OCI-LY3 (cell line): ENCODE results near the gene SLCO4A1.

Experiments used
- H2AFZ ChIP-seq: fragments of 200-600, 300-600 bp; shearing (Covaris generic); 2 replicates; pipeline ENCODE4 v1.6.0; 2014; ENCODE audit warnings: antibody characterized with exemption, low read depth, low read length
- H3K27ac ChIP-seq: fragments of 200-600, 300-600 bp; sonication (generic); 2 replicates; pipeline ENCODE4 v1.5.1; 2014; ENCODE audit warnings: mild to moderate bottlenecking, low read length, moderate library complexity, mixed read lengths
- H3K27me3 ChIP-seq: fragments of 200-600, 300-600 bp; sonication (generic); 2 replicates; pipeline ENCODE4 v1.6.1; 2014; ENCODE audit warnings: low read depth, low read length, mixed read lengths
- H3K36me3 ChIP-seq: fragments of 200-600, 300-600 bp; sonication (generic); replicated peaks from 2 replicates; pipeline ENCODE3; 2014; ENCODE audit warnings: low read depth, low read length, mixed read lengths
- H3K4me1 ChIP-seq: fragments of 300-600, 200-600 bp; sonication (generic); 2 replicates; pipeline ENCODE4 v1.6.1; 2014; ENCODE audit warnings: low read length, mixed read lengths
- H3K4me2 ChIP-seq: fragments of 200-600, 300-600 bp; sonication (generic); 2 replicates; pipeline ENCODE4 v1.6.1; 2014; ENCODE audit warnings: low read length, mixed read lengths
- H3K4me3 ChIP-seq: fragments of 300-600, 200-600 bp; sonication (generic); 2 replicates; pipeline ENCODE4 v1.5.1; 2014; ENCODE audit warnings: antibody characterized with exemption, mild to moderate bottlenecking, low read length, moderate library complexity
- H3K79me2 ChIP-seq: fragments of 300-600, 200-600 bp; shearing (Covaris generic); 2 replicates; pipeline ENCODE4 v1.6.1; 2014; ENCODE audit warnings: mild to moderate bottlenecking, low read length, mixed read lengths
- H3K9ac ChIP-seq: fragments of 300-600, 200-600 bp; shearing (Covaris generic); 2 replicates; pipeline ENCODE4 v1.6.0; 2014; ENCODE audit warnings: mild to moderate bottlenecking, low read length, moderate library complexity
- H3K9me3 ChIP-seq: fragments of 200-600, 300-600 bp; shearing (Covaris generic); 2 replicates; pipeline ENCODE4 v1.6.1; 2014; ENCODE audit warnings: low read length, mixed read lengths; ENCODE audit not compliant: insufficient read depth
- H4K20me1 ChIP-seq: fragments of 200-600, 300-600 bp; sonication (generic); 2 replicates; pipeline ENCODE4 v1.6.1; 2016; ENCODE audit warnings: low read length, mixed read lengths; ENCODE audit not compliant: insufficient read depth
- CTCF ChIP-seq: fragments of 200-600, 300-600 bp; sonication (generic); IDR thresholded peaks from 2 replicates; pipeline ENCODE4 v1.5.1; 2014; ENCODE audit warnings: antibody characterized with exemption, low read length, low read depth
- EZH2phosphoT487 ChIP-seq: fragments of 200-600 bp; shearing (Covaris generic); IDR thresholded peaks from 2 replicates; pipeline ENCODE4 v1.6.1; 2018; ENCODE audit warnings: antibody characterized with exemption, mixed run types, low read depth

Gene SLCO4A1

GRCh38 chr20:62709537-62709905 is 67.2 kb downstream of the SLCO4A1 start:
- no peaks in the 10 kb centered on the region for H3K36me3 ChIP-seq
- no peaks in the 10 kb centered on the region for H3K9me3 ChIP-seq
- no peaks in the 10 kb centered on the region for H4K20me1 ChIP-seq
- H3K4me3 ChIP-seq = no peak overlapping the region
- H3K27ac ChIP-seq = no peak overlapping the region
- TF ChIP-seq CTCF = no peak
- TF ChIP-seq EZH2phosphoT487 = no peak
- H3K27me3 ChIP-seq = peaks cover 3% of the 10 kb centered on the region; the same call in 1 of the 2 replicates
- no peaks in the 10 kb centered on the region for H3K79me2 ChIP-seq
- no peak overlapping the region for H3K4me2 ChIP-seq
- H3K4me1 ChIP-seq = no peaks in the 10 kb centered on the region
- no peak overlapping the region for H2AFZ ChIP-seq
- no peak overlapping the region for H3K9ac ChIP-seq

- Histone ChIP-seq H3K4me1 (no peaks in the 10 kb centered on the region), H3K4me2 (no peak overlapping the region), H3K79me2 (no peaks in the 10 kb centered on the region), H4K20me1 (no peaks in the 10 kb centered on the region), H3K9me3 (no peaks in the 10 kb centered on the region), H3K9ac (no peak overlapping the region), H3K27ac (no peak overlapping the region), H3K36me3 (no peaks in the 10 kb centered on the region), H3K4me3 (no peak overlapping the region), H2AFZ (no peak overlapping the region), H3K27me3 (peaks cover 6% of the 10 kb centered on the region; the same call in 1 of the 2 replicates)
- TF ChIP-seq CTCF = no peak
- TF ChIP-seq EZH2phosphoT487 = no peak
Observed at GRCh38 chr20:62710221-62710885, 68.0 kb downstream of the SLCO4A1 start.

GRCh38 chr20:62710886-62711702 is 68.8 kb downstream of the SLCO4A1 start:
- H3K4me3 ChIP-seq = no peak overlapping the region
- H2AFZ ChIP-seq = no peak overlapping the region
- no peak overlapping the region for H3K4me2 ChIP-seq
- peaks cover 8% of the 10 kb centered on the region for H3K27me3 ChIP-seq
- H3K4me1 ChIP-seq = no peaks in the 10 kb centered on the region
- H3K27ac ChIP-seq = no peak overlapping the region
- no peaks in the 10 kb centered on the region for H3K36me3 ChIP-seq
- H3K9me3 ChIP-seq = no peaks in the 10 kb centered on the region
- H4K20me1 ChIP-seq = no peaks in the 10 kb centered on the region
- TF ChIP-seq EZH2phosphoT487 (no peak), CTCF (no peak)
- H3K9ac ChIP-seq = no peak overlapping the region
- H3K79me2 ChIP-seq = no peaks in the 10 kb centered on the region

- no peaks in the 10 kb centered on the region for H3K79me2 ChIP-seq
- H3K4me3 ChIP-seq = no peak overlapping the region
- no peaks in the 10 kb centered on the region for H4K20me1 ChIP-seq
- H3K9ac ChIP-seq = no peak overlapping the region
- no peak overlapping the region for H2AFZ ChIP-seq
- H3K27ac ChIP-seq = no peak overlapping the region
- no peak for TF ChIP-seq EZH2phosphoT487
- TF ChIP-seq CTCF = no peak
- H3K27me3 ChIP-seq = peaks cover 8% of the 10 kb centered on the region
- H3K4me1 ChIP-seq = no peaks in the 10 kb centered on the region
- H3K9me3 ChIP-seq = no peaks in the 10 kb centered on the region
- no peaks in the 10 kb centered on the region for H3K36me3 ChIP-seq
- no peak overlapping the region for H3K4me2 ChIP-seq
Observed at GRCh38 chr20:62711703-62712101, 69.4 kb downstream of the SLCO4A1 start.
